NCI-H1436 treated with DMSO at 0.1 percent for 48 hours (cell line): ENCODE measurements around the gene ATG9A.
A peak's percentile ranks its signal among the peaks of the same experiment; 100 is the strongest.

Experiments used
- DNase-seq: peaks from one replicate; lab custom pipeline; 2025; lab: John Stamatoyannopoulos, UW

The ATG9A gene

DNA sequence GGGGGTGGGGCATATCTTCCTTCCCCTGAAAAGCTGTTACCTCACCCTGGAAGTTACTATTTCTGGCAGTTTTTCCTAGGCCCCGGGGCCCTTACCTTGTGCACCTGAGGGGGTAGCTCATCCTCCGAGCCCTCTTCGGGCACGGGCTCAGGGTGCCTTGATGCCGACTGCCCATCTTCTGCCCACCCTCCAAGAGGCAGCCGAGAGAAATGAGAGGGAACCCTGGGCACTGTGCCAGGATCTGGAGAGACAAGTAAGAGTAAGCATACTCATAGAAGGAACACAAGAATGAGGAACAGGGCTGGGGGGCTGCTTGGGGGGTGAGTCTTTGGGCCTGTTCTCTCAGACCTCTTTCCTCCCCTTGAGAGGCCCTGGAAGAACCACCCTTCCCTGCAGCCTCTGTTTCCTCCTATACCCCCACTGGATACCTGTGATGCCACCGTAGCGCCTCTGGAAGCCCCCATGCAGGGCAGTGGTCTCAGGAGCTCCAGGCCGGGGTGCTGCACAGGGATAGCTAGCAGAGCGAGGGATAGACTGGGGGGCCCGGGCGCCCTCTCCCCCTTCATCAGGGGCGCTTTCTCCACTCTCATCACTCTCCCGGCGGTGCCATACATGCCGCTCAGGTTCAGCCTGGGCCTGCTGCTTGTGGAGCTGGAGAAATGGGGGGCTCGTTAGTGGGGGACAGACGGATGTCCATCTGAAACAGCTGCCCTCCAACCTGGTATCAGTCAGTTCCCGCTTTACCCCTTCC is 8.6 kb downstream of the ATG9A start:
- no peak for DNase-seq

DNA sequence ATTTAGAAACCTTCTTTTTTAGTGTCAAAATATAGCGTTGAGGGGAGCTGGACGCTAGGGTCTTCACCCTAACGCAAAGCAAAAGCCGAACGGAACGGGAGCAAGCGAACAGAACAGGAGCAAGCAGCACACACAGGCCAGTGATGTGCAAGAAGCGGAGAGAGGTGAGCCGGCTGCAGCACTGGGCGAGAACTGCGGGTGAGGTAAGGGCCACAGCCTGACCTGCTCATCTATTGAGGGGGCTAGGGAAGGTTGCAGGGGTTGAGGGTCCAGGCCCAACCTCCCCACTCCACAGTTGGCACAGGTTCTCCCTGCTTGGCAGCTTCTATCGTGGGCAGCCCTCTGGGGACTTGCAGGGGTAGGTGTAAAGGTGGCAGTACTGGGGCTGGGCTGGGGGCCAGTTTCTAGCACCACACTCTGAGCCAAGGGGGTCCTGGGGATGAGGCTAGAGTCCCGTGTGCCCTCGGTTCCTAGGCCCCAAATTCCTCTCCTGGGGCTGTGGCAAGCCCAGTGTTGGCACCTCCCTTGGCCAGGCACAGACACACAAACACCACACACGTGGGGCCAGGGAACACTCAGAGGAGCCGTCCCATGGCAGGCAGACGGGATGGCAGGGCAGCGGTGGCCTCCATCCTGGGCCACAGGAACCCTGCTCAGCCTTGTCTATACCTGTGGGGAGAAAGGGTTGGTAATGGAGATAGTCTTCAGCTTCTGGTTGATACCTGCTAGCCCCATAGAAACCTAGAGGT is 9.5 kb downstream of the ATG9A start:
- DNase-seq: no peak

DNA sequence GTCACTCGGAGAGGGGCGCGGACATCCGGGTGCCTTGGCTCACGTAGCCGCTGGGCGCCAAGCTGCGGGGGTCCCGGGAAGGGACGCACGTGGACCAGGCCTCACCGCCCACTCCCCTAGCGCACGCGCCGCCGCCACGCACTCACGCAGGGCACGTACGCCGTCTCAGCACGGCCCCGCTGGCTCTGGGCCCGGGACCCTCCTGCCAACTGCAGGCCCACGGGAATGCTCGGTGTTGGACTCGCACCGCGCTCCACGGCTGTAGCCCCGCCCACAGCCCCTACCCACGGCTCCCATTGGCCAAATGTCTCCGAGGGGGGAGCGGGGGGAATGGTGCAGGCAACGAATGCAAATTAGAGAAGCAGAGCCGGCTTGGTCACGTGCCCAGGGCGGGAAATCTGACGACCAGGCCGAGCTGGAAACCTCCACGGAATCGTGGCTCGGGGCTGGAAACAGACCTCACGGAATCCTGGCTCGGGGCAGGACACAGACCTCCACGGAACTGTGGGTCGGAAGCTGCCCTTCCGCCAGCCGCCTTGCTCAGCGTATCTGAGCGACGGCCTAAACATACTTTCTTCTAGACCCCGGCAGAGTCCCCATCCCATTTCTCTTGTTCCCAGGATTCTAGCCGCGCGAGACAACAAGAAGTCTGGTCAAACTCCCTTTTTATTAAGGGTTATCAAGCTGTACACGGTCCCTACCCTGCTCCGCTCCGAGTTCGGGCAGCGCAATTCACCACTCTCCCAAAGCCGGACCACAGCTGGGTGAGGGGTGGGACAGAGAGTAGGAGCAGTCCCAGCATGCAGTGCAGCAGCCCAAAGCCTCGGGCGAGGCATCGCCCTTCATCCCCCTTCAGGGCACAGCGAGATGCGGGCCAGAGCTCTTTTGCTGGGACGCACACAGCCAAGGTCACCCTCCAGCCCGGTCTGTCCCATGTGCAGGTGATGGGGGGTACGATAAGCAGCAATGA is 10.4 kb downstream of the ATG9A start, which contains the start of gene ABCB6:
Gene ABCB6 (minus strand): TSS at position 227 of the 970 bp plus-strand sequence. CDS start 285 bp downstream, outside the sequence.
- DNase-seq: peak; percentile 66

DNA sequence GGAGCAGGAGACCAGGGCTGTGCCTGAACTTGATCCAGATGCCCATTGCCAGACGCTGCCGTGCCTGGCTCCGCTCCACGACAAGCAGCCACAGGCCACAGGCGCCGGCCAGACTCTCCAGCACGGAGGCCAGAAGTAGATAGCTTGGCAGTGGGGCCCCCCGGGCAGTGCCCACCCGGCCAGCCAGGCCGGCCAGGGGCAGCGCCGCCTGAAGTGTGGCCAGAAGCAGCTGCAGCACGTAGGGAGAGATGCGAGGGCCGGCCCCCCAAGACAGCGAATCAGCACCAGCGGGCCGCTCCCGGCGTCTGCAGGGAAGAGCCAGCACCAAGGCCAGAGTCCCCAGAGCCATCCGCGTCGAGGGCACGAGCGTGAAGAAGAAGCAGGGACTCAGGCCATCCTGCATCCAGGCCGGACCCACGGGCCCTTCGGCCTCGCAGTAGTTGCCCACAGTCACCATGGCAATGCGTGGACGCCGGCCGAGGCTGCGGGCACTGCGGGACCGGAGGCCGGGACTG is 11.2 kb downstream of the ATG9A start:
- no peak for DNase-seq

DNA sequence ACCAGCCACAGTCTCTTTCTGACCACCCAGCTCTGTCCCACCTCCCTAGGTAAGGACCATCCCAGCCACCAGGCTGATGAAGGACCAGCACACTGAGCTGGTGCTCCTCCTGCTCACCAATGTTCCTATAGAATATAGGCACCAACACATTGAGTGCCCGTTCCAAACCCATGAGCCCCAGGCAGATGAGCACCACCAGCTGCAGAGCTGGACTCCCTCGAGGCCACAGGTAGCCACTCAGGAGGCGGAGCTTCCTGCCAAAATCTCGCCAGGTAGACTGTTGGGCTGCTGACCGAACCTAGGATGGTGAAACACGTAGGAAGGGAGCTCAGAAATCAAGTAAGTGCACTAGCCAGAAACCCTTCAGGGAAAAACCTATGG is 12.9 kb downstream of the ATG9A start:
- no peak for DNase-seq

DNA sequence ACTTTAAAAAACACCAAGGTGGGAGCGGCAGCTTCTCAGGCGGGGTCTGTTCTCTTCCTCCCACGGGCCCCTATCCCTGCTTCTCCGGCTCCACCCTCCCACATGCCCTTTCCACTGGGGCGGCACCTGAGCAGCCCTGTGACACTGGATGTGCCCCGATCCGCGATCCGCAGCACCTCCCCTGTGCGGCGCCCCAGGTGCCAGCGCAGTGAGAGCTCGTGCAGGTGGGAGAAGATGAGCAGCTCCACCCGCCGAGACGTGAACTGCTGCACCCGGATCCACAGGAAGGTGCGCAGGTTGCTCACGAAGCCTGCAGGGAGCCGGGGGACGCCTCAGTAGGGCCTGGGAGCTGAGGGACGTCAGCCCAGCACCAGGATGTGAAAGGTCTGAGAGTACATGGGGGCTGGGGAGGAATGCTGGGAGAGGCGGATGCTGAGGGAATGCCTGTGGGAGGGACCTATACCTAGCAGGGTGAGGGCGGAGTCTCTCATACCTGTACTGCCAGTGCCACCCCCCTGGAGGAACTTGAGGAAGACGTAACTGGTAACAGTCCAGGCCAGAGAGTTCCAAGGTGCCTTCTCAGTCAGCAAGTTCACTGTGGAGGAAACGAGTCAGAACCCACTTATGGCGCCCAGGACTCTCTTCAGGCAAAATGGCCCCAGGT is 13.4 kb downstream of the ATG9A start:
- no peak for DNase-seq

DNA sequence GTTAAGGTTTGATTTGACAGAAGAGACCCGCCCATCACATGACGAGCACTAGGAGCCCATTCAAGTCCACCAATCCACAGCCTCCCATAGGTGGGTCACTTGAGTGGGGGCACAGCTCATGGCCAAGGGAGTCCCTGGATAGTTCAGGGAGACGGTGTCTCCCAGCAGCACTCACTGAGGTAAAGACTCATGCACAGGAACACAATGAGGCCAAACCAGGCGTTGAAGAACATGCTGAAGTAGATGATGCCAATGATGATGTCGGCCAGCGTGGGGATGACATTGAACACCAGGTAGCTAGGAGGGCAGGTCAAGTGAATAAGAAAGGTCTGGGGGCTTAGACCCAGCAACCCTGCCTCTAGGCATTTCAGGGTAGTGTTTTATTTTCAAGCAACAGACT is 14.7 kb downstream of the ATG9A start:
- DNase-seq: no peak

DNA sequence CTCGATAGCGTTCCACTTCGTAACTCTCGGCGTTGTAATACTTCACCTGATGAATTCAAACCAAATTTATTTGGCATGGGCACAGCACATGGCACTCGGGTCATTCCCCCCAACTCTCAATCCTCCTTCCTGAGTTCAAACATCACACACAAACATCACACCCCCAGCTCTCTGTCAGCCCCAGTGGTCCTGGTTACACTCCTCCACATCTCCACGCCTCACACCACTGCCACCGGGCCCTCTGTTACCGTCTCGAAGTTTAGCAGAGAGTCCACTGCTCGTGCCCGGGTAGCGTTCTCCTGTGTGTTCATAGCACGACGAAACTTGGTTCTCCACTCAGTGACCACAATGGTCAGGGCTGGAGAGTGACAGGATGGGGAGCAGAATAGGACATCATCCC is 15.3 kb downstream of the ATG9A start:
- no peak for DNase-seq

DNA sequence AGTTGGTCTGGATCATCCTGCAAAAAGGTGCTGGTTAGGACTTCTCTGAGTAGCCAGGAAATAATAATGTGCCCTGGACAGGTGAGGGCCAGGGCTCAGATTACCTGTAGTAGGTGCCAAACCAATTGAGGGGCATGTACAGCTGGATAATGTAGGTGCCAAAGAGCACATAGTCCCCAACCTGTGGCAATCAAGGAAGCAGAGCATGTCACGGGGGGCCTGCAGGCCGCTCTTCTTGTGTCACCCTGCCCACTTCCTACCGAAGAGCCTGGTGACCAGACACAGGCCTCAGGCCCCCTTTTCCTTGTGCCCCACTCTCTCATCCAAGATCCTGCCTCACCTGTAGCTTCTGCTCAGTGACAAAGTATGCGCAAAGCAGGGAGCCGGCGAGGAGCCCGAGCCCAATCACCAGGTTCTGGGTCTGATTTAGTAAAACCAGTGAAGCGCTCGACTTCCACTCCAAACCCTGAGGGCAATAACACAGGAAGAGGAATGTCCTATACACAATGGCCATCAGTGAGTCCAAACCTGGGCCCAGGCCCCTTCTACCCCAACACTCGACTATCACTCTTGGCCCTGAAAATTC is 15.9 kb downstream of the ATG9A start:
- no peak for DNase-seq

DNA sequence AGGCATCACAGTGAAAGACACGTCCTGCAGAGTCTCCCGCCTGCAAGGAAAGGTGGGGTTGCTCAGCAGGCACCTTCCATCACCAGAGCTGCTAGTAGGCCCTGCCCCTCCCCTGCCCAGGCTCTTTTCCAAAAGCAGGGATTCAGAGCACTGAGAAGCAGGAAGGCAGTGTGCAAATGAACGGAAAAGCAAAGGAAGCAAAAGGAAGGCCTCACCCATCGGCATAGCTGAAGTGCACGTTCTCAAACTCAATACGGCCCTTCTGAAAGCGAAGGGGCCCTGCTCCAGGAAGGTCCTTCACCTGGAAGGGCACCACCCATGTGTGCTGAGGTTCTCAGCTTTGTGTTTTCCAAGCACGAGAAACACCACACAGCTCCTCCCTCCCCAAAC is 16.4 kb downstream of the ATG9A start:
- no peak for DNase-seq

DNA sequence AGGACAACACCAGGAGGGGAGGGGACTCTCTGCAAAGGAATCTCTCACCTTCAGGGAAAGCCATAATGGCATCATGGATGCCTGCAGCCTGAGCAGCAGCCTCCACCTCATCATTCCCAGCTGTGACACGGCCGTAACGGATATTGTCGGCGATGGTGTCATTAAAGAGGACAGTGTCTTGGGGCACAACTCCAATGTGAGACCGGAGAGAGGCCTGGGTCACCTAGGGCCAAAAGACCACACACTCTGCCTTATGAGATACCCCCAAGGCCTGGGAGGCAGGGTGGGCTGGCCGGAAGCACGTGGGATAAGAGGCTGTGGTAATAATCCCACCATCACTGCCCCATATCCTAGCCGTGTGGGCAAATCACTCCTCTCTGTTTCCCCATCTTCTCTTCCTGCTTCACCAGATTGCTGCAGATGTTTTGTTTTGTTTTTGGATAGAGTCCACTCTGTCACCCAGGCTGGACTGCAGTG is 18.5 kb downstream of the ATG9A start:
- no peak for DNase-seq

DNA sequence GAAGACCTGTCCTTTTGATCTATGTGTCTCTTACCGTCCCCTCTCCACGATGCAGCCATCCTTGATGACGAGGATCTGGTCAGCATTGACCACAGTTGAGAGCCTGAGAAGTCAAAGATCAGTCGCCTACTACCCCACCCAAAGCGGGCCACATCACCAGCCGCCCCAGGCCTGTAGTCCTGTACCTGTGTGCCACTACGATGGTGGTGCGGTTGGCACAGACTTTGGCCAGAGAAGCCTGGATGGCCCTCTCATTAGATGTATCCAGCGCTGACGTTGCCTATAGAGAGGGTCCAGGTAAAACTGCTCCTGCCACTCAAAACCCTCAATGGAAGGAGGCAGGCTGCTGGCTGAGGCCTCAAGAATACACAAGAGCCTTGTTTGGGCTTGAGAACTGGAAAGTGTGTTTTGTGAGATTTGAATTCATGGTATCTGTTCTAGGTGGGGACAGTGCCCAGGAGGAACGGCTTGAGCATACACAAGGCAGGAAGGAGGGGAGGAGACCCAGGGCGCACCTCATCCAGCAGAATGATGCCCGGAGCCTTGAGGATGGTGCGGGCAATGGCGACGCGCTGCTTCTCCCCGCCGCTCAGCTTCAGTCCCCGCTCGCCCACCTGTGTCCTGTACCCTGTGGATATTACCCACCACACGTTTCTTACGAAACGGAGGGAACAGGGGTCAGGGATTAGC is 19.1 kb downstream of the ATG9A start:
- no peak for DNase-seq

DNA sequence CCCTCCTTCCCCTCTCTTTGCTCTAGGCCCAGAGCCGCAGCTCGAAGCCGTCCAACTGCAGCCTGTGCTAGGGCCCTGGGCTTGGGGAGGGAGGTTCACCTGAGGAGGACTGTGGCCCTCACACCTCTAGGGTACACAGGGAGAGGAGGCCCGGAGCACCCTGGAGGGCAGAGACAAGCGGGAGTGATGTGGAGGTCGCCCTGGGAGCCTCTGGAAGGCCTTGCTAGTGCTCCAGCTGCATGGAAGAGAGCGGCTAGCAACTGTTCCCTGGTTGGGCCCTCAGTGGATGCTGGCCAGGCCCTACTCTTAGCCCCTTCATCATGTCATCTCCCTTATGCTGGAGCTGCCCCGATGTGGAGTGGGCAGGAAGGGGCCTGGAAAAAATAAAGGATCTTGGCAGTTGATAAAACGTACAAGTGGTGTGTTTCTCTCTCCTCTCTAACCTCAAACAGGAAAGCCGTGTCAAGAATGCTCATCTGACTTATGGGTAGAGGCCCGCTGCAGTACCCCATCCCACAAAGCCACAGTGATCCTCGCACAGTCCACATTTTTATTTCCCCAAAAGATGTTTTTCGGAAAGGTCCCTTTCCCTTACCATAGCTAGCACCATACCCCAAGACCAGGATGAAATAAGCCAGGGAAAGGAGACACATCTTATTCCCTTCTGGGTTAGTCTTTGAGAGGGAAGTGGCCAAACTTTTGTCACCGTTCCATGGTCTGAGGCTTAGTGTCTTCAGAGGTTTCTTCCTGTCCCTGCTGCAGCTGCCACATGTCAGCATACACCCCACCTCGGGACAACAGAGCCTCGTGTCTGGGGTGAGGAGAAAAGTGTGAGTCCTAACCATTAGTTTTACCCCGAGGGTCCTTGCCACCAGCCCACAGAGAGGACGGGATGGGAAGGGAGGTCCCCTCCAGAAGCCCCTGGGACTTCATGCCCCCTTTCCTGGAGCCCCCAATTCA is 19.9 kb downstream of the ATG9A start:
- no peak for DNase-seq

DNA sequence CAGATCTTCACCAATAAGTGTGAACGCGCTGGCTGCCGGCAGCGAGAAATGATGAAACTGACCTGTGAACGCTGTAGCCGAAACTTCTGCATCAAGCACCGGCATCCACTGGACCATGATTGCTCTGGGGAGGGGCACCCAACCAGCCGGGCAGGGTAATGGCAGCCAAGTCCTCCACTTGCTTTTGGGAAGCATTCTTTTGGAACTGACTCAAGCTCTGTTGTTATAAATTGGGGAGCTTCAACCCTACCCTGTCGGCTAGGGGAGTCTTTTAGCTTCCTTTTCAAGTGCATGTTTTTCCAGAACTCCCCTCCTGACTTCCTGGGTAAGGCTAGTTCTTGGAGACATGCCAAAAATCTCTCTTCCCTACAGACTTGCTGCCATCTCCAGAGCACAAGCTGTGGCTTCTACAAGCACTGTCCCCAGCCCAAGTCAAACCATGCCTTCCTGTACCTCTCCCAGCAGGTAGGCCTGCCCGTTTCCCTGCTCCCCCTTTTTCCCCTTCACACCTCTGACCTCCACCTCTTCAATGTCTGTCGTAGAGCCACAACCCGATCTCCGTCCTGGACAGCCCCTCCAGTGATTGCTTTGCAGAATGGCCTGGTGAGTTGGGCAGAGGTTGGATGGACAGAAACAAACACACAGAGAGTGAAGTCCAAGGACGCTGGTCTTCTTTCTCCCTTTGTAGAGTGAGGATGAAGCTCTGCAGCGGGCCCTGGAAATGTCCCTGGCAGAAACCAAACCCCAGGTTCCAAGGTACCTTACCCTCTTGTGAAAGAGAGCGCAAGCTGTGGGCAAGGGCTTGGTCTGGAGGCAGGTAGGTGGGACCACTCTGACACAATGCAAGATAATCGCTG is 21.3 kb downstream of the ATG9A start:
- no peak for DNase-seq

DNA sequence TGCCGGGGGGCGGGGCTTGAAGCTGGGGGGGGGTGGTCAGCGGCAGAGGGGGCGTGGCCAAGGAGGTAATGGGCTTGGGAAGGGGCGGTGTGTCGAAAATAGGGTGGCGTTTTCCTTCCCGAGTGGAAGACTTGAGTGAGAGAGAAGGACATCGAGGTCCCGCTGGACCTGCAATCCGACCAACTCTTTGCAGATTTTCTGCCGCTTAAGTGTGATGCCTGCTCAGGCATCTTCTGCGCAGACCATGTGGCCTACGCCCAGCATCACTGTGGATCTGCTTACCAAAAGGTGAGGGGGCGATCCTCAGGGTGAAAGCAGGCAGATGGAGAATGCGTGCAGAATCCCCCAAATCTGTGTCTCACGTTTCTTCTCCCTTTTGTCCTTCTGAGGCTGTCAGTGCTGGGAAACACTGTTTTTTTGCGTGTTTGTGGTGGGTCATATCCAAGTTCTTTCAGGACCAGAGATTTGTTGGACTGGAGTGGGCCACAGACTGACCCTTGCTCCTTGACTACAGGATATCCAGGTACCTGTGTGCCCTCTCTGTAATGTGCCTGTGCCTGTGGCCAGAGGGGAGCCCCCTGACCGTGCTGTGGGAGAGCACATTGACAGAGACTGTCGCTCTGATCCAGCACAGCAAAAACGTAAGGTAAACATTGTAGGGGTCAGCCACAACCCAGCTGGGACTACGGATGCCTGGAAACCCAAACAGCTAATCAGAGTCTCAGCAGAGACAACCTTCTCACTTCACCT is 22.1 kb downstream of the ATG9A start:
- DNase-seq: no peak

DNA sequence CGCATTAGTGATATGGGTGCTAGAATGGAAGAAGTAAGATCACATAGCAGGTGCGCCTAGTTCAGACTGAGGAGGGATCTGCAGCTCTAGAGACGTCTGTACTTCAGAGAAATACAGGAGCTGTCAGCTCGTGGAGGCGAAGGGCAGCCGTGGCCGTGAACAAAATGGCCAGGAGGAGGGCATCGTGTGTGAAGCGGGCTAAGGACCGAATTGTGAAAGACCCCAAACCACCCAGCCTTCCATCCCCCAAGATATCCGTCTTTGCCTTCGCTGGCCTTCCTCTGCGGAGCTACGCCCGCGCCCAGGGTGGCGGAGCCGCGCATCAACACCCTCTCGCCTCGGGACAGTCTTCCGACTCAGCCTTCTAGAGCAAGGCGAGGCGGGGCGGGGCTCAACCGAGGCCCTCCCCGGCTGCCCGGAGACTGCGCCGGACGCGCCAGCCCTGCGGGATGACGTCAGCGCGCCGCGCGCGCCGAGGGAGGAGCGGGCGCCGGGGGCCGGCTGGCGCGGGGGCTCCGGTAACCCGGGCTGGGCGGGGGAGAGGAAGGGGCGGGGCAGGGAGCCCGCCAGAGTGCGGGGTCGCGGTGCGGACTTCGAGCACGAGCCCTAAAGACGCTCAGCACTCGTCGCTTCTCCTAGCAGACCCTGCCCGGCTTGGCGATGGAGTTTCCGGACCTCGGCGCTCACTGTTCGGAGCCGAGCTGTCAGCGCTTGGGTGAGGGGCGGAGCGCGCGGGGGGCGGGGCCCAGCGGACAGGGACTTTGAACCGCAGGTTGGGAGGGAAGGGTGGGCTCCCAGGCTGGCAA is 22.9 kb downstream of the ATG9A start, which contains the start of gene ZFAND2B:
Gene ZFAND2B (plus strand): TSS at position 455 of the 806 bp plus-strand sequence. CDS start 206 bp downstream, at position 661.
- DNase-seq: peak; percentile 68

DNA sequence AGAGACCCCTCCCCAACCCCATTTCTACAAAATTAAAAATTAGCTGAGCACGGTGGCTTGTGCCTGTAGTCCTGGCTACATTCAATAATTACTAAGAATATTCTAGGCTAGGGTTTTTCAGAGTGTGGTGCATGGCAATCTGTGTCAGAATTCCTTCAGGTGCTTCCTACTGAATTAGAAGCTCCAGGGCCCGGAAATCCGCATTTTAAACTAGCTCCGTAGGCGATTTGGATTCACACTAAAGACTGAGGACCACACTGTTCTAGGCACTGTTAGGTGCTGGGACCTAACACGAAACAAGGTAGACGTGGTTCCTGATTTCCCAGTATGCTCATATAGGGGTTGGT is 23.5 kb downstream of the ATG9A start:
- DNase-seq: no peak
